GM18858 (cell line): Measurements from ENCODE around the gene CD8B.

ENCODE experiments used
- ATAC-seq: cut with Tn5 transposase; IDR thresholded peaks from one replicate; pipeline ENCODE4 v1.9.1; 2021; ENCODE audit not compliant: unreplicated experiment

The CD8B gene

GRCh38 chr2:86806059-86806857 is 55.4 kb downstream of the CD8B start:
- ATAC-seq: no peak

- no peak for ATAC-seq
Measured at GRCh38 chr2:86800856-86801567, 60.7 kb downstream of the CD8B start.

GRCh38 chr2:86794861-86795260 is 66.8 kb downstream of the CD8B start:
- ATAC-seq: no peak

GRCh38 chr2:86793752-86794151 is 67.9 kb downstream of the CD8B start:
- no peak for ATAC-seq

GRCh38 chr2:86791573-86791972 is 70.1 kb downstream of the CD8B start:
- ATAC-seq: no peak

- ATAC-seq: no peak
Measured at GRCh38 chr2:86790676-86791572, 70.8 kb downstream of the CD8B start, which contains the start of gene CD8A. Gene CD8A (minus strand): TSS chr2:86790913. CDS start chr2:86790825, 88 bp downstream.

- no peak for ATAC-seq
Measured at GRCh38 chr2:86790134-86790675, 71.5 kb downstream of the CD8B start.

GRCh38 chr2:86789687-86790133 is 72.0 kb downstream of the CD8B start:
- ATAC-seq: no peak

- ATAC-seq: no peak
Measured at GRCh38 chr2:86788881-86789686, 72.6 kb downstream of the CD8B start.

GRCh38 chr2:86788165-86788564 is 73.5 kb downstream of the CD8B start:
- ATAC-seq: no peak

GRCh38 chr2:86787736-86788135 is 74.0 kb downstream of the CD8B start:
- no peak for ATAC-seq

- no peak for ATAC-seq
Measured at GRCh38 chr2:86786001-86786536, 75.6 kb downstream of the CD8B start.

- ATAC-seq: no peak
Measured at GRCh38 chr2:86785456-86785855, 76.2 kb downstream of the CD8B start.

- ATAC-seq: peak; percentile 95
Measured at GRCh38 chr2:86783615-86784339, 77.9 kb downstream of the CD8B start.

- ATAC-seq: no peak
Measured at GRCh38 chr2:86782748-86783147, 78.9 kb downstream of the CD8B start.

GRCh38 chr2:86781363-86781762 is 80.3 kb downstream of the CD8B start:
- no peak for ATAC-seq

- no peak for ATAC-seq
Measured at GRCh38 chr2:86779971-86780370, 81.7 kb downstream of the CD8B start.

- ATAC-seq: no peak
Measured at GRCh38 chr2:86778957-86779356, 82.7 kb downstream of the CD8B start.

GRCh38 chr2:86776532-86776931 is 85.2 kb downstream of the CD8B start:
- no peak for ATAC-seq
